Fibroblast of pulmonary artery (primary cell): Measurements from ENCODE around the gene NKIRAS1.
"Not testable (repeated sequence)": the region's sequence is repeated elsewhere in the genome, so short reads cannot be mapped to it uniquely, and the experiment has no call there.

Source experiments
- DNase-seq: peaks from one replicate; pipeline ENCODE4 v3.0.0-alpha.2; 2010; ENCODE audit warnings: low read depth
- H3K4me3 ChIP-seq: replicated peaks from 2 replicates; pipeline ENCODE4 v1.5.1; 2011; ENCODE audit warnings: low read depth, mild to moderate bottlenecking, control low read depth, low read length, moderate library complexity
- CTCF ChIP-seq: IDR thresholded peaks from 2 replicates; pipeline ENCODE4 v1.5.1; 2011; ENCODE audit warnings: mild to moderate bottlenecking, control low read depth, low read length, inconsistent platforms; ENCODE audit errors: missing control alignments

Gene NKIRAS1

GRCh38 chr3:23863060-23863459 lies 53.7 kb downstream of the NKIRAS1 start:
- H3K4me3 ChIP-seq, result no peak overlapping the region
- no peak for DNase-seq
- TF ChIP-seq CTCF, result no peak

- H3K4me3 ChIP-seq, result no peak overlapping the region
- TF ChIP-seq CTCF, result no peak
- DNase-seq, result no peak
These were observed 55.1 kb downstream of the NKIRAS1 start for GRCh38 chr3:23861689-23862088.

GRCh38 chr3:23859839-23860382 lies 56.9 kb downstream of the NKIRAS1 start:
- TF ChIP-seq CTCF, result no peak
- no peak overlapping the region for H3K4me3 ChIP-seq
- no peak for DNase-seq

GRCh38 chr3:23859012-23859743 lies 57.6 kb downstream of the NKIRAS1 start:
- peak; percentile 25 for DNase-seq
- no peak for TF ChIP-seq CTCF
- H3K4me3 ChIP-seq, result no peak overlapping the region

GRCh38 chr3:23856286-23856685 lies 60.5 kb downstream of the NKIRAS1 start:
- no peak for TF ChIP-seq CTCF
- DNase-seq, result no peak
- no peak overlapping the region for H3K4me3 ChIP-seq

- H3K4me3 ChIP-seq, DNase-seq: not testable (repeated sequence)
These were observed 67.3 kb downstream of the NKIRAS1 start for GRCh38 chr3:23849462-23849861.

GRCh38 chr3:23845326-23846216 lies 71.2 kb downstream of the NKIRAS1 start:
- TF ChIP-seq CTCF, result no peak
- no peak overlapping the region for H3K4me3 ChIP-seq
- no peak for DNase-seq
